Fibroblast of pulmonary artery (primary cell): ENCODE measurements around the gene KRTAP1-5.

Source experiments
- DNase-seq: peaks from one replicate; pipeline ENCODE4 v3.0.0-alpha.2; 2010; ENCODE audit warnings: low read depth
- H3K4me3 ChIP-seq: replicated peaks from 2 replicates; pipeline ENCODE4 v1.5.1; 2011; ENCODE audit warnings: low read depth, mild to moderate bottlenecking, control low read depth, low read length, moderate library complexity
- TF ChIP-seq, protein P1 (sequence below): IDR thresholded peaks from 2 replicates; pipeline ENCODE4 v1.5.1; 2011; ENCODE audit warnings: mild to moderate bottlenecking, control low read depth, low read length, inconsistent platforms; ENCODE audit errors: missing control alignments

The KRTAP1-5 gene

DNA sequence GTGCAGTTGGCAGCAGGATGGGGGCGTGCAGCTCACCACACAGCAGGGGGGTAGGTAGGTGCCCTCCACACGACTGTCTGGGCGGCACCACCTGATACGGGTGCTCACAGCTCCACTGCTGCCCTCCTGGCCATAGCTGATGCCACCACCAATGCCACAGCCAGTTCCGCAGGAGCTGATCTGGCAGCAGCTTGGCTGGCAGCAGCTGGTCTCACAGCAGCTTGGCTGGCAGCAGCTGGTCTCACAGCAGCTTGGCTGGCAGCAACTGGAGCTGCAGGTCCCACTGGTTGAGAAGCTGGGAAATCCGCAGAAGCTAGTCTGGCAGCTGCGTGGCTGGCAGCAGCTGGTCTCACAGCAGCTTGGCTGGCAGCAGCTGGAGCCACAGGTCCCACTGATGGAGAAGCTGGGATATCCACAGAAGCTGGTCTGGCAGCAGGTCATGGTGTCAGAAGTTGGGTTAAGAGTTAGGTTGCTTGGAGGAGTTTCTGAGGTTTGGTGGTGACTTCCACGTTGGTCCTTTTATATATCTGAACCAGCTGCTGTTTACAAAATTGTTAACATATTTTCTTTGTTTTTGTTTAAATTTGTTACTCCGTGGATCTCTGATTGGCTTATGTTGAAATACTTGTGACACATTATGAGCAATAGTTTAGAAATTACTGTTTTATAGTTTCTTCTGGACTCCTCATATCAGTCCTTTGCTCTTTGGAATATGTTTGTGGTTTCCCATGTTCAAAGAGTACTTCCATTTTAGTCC, at the start of gene KRTAP1-5:
KRTAP1-5 (minus strand) TSS at position 494 of the 757 bp plus-strand sequence; CDS start at position 441, 53 bp downstream.
- no peak within 1 kb of the TSS for H3K4me3 ChIP-seq
- TF ChIP-seq, protein P1, sequence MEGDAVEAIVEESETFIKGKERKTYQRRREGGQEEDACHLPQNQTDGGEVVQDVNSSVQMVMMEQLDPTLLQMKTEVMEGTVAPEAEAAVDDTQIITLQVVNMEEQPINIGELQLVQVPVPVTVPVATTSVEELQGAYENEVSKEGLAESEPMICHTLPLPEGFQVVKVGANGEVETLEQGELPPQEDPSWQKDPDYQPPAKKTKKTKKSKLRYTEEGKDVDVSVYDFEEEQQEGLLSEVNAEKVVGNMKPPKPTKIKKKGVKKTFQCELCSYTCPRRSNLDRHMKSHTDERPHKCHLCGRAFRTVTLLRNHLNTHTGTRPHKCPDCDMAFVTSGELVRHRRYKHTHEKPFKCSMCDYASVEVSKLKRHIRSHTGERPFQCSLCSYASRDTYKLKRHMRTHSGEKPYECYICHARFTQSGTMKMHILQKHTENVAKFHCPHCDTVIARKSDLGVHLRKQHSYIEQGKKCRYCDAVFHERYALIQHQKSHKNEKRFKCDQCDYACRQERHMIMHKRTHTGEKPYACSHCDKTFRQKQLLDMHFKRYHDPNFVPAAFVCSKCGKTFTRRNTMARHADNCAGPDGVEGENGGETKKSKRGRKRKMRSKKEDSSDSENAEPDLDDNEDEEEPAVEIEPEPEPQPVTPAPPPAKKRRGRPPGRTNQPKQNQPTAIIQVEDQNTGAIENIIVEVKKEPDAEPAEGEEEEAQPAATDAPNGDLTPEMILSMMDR = no peak
- peak; percentile 28 for DNase-seq

GRCh38 chr17:41076788-41077187, 49.8 kb upstream of the KRTAP1-5 start:
- TF ChIP-seq, protein P1 = no peak
- no peak for DNase-seq
- H3K4me3 ChIP-seq = no peak overlapping the region

GRCh38 chr17:41073676-41074075, 46.7 kb upstream of the KRTAP1-5 start:
- H3K4me3 ChIP-seq = no peak overlapping the region
- TF ChIP-seq, protein P1 = no peak
- DNase-seq = no peak

- H3K4me3 ChIP-seq = no peak overlapping the region
- TF ChIP-seq, protein P1 = no peak
- DNase-seq = no peak
Measured at GRCh38 chr17:41071606-41072360, 44.8 kb upstream of the KRTAP1-5 start.

GRCh38 chr17:41069031-41069430, 42.0 kb upstream of the KRTAP1-5 start:
- DNase-seq = no peak
- no peak overlapping the region for H3K4me3 ChIP-seq
- TF ChIP-seq, protein P1 = no peak

- TF ChIP-seq, protein P1 = no peak
- H3K4me3 ChIP-seq = no peak overlapping the region
Measured at GRCh38 chr17:41067281-41067680, 40.3 kb upstream of the KRTAP1-5 start.

More at GRCh38 chr17:41067281-41067680, 40.3 kb upstream of the KRTAP1-5 start:
- no peak for DNase-seq
